SKM-1 (cell line): ENCODE results near the gene LZIC.

Experiments
- DNase-seq: peaks from one replicate; lab custom pipeline; 2025; ENCODE audit not compliant: unreplicated experiment; lab: John Stamatoyannopoulos, UW

Gene LZIC

GRCh38 chr1:9910423-9911178 lies 32.6 kb downstream of the LZIC start:
- DNase-seq: peak; percentile 98

DNA sequence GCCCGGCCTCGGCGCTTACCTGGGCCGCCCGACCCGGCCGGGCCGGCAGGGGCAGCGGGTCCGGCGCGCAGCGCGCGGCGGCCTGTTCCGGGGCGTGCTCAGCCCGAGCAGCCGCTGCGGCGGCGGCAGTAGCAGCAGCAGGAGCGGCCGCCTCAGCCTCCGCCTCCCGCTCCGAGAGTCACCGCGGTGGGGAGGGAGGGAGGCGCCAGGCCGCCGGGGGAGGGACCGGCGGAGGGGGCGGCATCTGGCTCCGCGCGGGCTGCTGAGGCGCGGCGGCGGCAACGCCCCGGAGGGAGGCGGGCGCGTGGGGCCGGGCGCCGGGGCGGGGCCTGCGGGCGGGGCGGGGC lies 33.1 kb downstream of the LZIC start, which contains the start of gene CTNNBIP1:
CTNNBIP1 (minus strand) TSS at position 194 of the 347 bp plus-strand sequence. CDS start 38,205 bp downstream, outside the sequence.
- DNase-seq: peak; percentile 98

DNA sequence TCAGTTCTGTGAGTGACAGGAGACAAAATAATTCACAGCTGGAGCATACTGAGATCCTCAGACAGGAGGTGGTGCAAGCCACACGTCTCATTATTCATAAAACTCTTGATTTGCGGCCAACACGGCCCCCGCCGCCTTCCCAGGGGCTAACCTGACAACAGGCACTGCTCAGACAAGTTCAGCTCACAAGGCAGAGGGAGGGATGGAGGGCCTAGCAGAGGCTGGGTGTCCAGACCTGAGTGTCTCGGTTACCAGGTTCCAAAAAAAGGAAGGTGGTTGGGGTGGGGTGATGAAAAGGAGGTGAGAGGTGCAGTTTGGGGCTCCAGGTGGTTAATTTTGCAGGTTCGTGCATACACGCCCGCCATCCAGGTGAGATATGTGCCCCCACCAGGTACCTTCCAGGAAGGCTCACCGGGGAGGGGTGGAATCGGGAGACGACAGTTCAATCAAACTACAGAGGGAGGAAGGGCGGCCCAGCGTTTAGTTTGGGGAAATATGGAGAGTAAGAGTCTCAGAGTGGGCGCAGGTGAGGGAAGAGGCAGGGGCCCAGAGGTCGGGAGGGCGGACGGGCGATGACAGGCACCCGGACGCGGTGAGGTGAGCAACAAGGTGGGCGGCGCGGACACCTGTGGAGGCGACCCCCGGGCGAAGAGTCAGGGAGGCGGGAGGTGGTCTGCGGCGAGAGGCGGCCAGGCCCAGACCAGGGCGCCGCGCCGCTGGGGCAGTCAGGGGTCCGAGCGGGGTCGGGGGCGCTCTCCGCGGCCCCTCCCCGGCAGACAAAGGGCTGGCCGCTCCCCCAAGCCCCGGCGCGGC lies 33.8 kb downstream of the LZIC start:
- no peak for DNase-seq

GRCh38 chr1:9908871-9909233 lies 34.3 kb downstream of the LZIC start:
- no peak for DNase-seq

DNA sequence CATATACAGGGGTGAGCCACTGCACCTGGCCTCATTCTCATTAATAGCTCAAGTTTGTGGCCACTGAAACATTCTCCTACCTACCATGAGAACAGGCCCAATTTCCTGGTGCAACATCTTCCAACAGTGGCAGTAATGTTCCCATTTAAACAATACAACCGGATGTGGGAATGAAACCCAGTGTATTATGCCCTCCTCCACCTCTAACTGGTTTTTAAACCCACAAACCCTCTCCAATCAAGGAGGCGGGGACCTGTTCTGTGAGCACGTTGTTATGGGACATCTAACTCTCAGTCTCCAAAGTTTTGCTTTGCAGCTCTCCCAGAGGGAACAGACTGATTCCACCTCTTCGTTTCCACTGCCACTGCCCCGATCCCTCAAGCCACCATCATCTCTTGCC lies 35.8 kb downstream of the LZIC start:
- no peak for DNase-seq

GRCh38 chr1:9906466-9906865 lies 36.7 kb downstream of the LZIC start:
- no peak for DNase-seq

GRCh38 chr1:9905010-9905409 lies 38.2 kb downstream of the LZIC start:
- no peak for DNase-seq

DNA sequence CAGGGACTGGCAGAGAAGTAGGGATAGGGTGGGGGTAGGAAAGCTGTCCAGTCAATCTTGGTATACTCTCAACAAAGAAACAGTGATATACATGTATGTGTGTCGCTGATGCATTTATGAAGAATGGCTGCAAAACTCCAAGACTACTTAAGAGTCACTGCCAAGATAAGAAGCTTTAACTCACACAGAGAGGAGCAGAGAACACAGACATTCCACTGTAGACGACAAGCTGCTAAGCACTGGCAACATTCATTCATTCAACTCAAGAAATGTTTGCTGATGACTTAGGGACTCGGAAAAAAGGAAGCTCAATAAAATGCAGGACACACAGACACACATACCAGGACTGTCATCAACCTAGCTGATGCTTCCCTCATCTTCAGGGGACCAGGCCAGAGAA lies 38.6 kb downstream of the LZIC start:
- DNase-seq: no peak

- no peak for DNase-seq
Observed at GRCh38 chr1:9903801-9904527, 39.2 kb downstream of the LZIC start.

- DNase-seq: no peak
Observed at GRCh38 chr1:9902060-9902452, 41.1 kb downstream of the LZIC start.

DNA sequence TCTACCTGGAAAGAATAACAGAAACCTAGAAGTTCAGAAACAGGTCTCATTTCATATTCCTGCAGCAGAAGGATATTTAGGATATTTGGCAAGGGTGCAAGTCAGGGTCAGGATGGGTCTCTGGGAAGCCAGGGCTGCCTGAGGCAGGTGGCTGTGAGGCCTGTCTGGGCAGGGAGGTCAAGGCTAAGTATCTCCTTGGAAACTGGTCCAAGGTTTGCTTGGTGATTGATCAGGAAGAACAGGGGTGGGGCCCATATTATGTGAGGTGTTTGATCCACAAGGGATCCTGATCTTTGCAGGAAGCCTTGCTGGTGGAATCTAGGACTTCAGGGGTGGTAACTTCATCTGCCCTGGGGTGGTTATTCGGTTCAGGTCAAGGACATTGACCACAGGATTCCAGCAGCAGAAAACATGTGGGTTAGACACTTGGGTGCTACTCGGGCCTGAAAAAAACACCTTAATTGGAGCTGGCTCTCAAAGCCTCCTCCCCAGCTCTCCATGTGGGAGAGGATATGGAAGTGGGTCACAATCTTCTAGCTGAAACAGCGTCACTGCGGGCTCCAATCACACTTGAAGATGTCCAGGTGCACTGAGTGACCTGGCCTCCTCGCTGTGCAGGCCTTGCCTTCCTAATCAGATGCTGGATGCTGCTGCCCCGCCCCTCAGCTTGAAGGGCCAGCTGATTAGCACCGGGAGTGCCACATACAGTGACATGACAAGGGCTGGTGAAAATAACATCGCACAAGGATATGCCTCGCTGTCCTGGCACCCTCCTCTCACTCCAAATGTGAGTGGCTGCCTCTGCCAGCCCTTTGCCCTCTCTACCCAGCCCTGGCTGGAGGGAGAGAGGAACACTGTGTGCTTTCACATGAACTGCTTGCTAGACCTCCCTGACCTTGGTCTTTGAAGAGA lies 41.8 kb downstream of the LZIC start:
- DNase-seq: no peak

DNA sequence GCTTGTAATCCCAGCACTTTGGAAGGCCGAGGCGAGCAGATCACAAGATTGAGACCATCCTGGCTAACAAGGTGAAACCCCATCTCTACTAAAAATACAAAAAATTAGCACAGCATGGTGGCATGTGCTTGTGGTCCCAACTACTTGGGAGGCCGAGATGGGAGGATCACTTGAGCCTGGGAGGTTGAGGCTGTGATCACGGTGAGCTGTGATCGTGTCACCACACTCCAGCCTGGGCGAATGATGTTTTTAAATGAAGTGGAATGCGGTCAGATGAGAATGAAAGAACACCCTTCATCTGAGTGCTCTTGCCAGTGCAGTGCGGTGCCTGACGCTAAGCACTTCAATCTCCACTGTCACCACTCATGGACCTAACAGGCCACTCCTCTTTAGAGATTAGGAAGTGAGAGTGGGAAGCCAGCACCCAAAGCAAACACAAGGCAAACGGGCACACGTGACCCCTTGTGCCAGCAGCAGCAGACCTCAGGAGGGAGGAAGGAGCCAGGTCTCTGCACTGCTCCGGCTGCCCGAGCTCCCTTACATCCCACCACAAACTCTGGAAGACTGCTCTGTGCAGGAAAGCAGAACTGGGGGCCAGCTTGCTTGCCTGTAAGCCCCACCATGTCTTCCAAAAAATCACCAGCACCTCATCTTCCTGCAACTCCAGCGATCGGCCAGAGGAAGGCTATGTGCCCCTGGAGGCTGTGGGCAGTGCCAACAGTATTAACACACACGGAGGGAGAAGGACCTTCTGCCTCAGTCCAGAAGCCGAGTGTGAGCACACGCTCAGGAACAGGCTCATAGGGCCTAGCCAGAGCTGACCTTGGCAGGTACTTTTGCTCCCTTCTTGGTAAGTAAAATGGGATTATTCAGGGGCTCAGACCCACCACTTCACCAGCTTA lies 42.8 kb downstream of the LZIC start:
- peak; percentile 82 for DNase-seq

DNA sequence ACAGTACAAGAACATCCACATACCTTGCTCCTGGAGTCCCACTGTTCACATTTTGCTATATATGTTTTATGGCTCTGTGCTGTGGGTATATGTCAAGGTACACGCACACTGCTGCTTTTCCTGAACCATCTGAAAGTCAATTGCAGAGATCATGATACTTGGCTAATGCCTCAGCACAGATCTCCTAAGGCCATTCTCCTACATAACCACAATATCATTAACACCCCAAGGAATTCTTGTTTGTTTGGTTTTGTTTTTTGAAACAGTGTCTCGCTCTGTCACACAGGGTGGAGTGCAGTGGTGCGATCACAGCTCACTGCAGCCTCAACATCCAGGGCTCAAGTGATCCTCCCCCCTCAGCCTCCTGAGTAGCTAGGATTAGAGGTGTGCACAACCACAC lies 49.1 kb downstream of the LZIC start:
- DNase-seq: no peak

GRCh38 chr1:9892563-9893528 lies 50.3 kb downstream of the LZIC start:
- peak; percentile 52 for DNase-seq

DNA sequence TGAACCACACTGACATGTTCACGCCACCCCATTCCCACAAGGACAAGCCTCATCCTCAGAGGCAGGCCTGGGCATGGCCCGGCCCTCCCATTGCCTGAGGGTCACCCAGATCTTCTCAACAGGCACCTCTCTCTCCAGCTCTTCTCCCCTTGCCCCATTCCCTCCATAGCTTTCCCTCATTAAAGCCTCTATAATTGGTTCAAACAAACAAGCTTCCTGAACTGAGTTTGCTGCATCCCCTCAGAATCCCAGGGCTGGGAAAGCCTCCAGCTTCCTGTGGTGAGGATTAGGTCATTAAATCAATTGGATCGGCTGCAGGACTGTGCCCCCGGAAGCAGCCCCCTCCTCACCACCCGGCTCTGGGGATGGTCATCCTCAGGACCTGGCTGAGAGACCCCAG lies 52.0 kb downstream of the LZIC start:
- DNase-seq: no peak

GRCh38 chr1:9890224-9890731 lies 52.9 kb downstream of the LZIC start:
- no peak for DNase-seq

- DNase-seq: no peak
Observed at GRCh38 chr1:9889411-9889810, 53.8 kb downstream of the LZIC start.

- no peak for DNase-seq
Observed at GRCh38 chr1:9888886-9889285, 54.3 kb downstream of the LZIC start.
